Measurements from ENCODE around the gene ZNF57.
"Not testable (repeated sequence)": the region's sequence is repeated elsewhere in the genome, so short reads cannot be mapped to it uniquely, and the experiment has no call there.

ZNF57 gene

DNA sequence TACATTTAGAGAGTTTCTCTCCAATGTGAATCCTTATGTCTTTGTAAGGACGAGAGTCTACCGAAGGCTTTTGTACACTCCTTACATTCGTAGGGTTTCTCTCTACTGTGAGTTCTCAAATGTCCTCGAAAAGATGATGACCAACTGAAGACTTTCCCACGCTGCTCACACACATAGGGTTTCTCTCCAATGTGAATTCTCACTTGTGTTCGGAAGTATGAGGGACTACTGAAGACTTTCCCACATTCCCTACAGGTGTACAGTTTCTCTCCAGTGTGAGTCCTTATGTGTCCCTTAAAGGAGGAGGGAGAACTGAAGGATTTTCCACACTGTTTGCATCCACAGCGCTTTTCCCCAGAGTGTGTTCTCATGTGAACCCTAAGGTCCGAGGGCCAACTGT, 4.0 kb upstream of the ZNF57 start:
- DNase-seq (ENCODE audit: low read depth): no peak

- DNase-seq (ENCODE audit: low read depth): no peak
Measured at GRCh38 chr19:2902590-2903218, 2.0 kb downstream of the ZNF57 start.

GRCh38 chr19:2903326-2903725, 2.6 kb downstream of the ZNF57 start:
- DNase-seq (ENCODE audit: low read depth): not testable (repeated sequence)

GRCh38 chr19:2905918-2906519, 5.3 kb downstream of the ZNF57 start:
- DNase-seq (ENCODE audit: low read depth): no peak

DNA sequence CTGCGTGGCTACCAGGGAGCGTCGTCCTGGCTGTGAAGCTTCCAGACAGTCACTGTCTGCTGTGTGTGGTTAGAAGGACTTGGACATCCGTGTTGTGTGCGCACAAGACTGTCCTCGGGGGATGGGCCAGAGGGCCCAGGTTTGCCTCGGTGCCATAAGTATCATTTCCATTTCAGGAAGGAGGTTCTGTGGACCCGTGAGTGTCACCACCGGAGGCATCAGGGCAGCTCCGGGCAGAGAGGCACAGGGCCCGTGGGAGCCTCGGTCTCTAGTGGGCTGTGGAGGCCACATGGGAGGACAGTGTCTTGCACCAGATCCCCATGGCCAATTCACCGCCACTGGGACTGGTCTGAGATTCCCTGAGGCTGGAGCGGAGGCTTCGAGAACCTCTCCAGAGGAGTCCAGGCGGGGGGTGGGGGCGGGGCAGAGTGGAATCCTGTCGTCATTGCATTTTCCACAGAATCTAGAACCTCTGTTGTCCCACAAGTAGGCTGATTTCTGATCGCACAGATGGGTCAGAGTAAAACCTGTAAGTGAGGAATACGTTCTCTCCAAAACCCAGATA, 6.0 kb downstream of the ZNF57 start:
- DNase-seq (ENCODE audit: low read depth): no peak

DNA sequence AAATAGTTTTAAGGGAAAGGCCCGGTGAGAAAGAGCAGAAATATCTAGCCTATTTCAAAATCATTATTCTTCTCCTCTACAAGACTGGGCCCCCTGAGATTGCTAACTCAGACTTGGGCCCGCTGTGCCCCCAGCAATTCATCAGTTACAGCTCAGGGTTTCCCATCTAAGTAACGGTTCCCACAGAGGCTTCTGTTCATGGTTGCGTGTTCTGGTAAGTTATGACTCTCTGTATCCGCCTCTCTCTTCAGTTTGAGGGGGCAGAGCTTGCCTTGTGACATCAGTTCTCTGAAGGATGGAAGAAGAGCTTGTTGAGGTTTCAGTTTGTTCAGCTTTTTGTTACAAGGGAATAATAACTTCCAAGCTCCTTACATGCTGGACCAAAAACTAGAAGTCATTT, 11.6 kb downstream of the ZNF57 start:
- no peak for DNase-seq (ENCODE audit: low read depth)

DNA sequence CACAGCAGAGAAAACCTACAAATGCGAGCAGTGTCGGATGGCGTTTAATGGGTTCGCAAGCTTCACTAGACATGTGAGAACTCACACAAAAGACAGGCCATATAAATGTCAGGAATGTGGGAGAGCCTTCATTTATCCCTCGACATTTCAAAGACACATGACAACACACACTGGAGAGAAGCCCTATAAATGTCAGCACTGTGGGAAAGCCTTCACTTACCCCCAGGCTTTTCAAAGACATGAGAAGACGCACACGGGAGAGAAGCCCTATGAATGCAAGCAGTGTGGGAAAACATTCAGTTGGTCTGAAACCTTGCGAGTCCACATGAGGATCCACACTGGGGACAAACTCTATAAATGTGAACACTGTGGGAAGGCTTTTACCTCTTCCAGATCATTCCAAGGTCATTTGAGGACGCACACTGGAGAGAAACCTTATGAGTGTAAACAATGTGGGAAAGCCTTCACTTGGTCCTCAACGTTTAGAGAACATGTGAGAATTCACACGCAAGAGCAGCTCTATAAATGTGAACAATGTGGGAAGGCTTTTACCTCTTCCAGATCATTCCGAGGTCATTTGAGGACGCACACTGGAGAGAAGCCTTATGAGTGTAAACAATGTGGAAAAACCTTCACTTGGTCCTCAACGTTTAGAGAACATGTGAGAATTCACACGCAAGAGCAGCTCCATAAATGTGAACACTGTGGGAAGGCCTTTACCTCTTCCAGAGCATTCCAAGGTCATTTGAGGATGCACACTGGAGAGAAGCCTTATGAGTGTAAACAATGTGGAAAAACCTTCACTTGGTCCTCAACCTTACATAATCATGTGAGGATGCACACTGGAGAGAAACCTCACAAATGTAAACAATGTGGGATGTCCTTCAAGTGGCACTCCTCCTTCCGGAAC, 16.8 kb downstream of the ZNF57 start:
- no peak for DNase-seq (ENCODE audit: low read depth)

DNA sequence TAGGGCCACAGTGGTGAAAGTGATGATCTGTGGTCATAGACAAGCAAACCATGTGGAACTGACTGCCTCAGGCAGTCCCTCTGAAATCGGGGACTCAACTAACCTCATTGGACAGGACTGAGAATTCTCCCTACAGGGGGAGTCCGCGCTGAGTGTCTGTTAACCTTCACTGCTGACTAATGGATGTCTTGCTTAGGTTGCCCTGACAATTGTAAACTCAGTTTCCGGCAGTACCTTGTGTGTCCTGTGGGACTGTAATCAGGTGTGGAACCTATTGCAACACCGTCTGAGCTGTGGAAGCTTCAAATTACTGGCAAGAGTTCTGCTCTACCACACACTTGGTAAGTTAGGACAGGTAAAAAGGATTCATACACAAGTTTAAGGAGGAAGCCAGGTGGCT, 22.3 kb downstream of the ZNF57 start:
- no peak for DNase-seq (ENCODE audit: low read depth)

DNA sequence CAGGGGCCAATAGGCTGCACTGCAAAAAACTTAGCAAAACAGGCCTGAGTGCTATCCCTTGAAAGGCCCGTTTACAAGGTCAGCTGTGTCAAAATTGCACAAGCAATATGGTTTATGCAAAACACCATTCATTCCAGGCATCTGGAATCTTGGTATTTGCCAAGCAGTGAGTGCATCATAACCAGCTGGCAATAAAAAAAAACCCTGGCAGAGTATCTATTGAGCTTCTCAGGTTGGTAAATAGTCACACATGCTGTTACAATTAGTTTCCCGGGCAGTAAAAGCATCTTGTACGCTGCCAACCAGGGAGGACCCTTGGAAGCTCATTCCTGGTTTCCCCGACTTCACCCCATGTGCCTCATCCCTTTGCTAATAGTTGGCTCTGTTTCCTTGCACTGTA, 22.8 kb downstream of the ZNF57 start:
- DNase-seq (ENCODE audit: low read depth): no peak

DNA sequence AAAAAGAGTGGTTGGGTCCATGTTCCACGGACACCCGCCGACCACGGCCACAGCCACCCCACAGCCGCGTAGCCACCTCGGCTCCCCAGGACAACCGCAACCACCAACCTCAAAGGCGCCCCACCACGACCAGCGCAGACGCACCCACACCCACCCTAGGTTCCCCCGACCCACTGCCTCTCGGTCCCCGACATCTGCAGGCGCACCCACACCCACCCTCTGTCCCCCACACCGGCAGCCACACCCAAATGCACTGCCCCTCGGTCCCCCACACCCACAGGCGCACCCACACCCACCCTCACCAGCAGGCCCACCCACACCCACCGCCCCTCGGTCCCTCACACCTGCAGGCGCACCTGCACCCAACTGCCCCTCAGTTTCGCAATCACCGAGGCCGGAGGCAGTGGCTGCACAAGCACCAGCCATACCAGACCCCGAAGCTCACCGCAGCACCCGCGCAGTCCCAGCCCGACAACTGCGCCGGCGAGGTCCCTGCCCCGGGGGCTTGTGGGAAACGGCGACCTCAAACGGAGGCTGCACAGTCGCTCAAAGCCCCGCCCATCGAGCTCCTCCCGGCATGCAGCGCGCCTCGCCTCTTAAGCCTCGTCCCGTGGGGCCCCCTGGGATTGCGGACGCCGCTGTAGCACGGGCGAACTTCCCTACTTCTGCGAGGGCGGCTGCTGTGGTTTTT, 25.8 kb downstream of the ZNF57 start:
- no peak for DNase-seq (ENCODE audit: low read depth)

GRCh38 chr19:2927032-2927430, 26.3 kb downstream of the ZNF57 start:
- DNase-seq (ENCODE audit: low read depth): no peak

GRCh38 chr19:2933490-2933910, 32.8 kb downstream of the ZNF57 start:
- no peak for DNase-seq (ENCODE audit: low read depth)

GRCh38 chr19:2935863-2936262, 35.1 kb downstream of the ZNF57 start:
- not testable (repeated sequence) for DNase-seq (ENCODE audit: low read depth)

DNA sequence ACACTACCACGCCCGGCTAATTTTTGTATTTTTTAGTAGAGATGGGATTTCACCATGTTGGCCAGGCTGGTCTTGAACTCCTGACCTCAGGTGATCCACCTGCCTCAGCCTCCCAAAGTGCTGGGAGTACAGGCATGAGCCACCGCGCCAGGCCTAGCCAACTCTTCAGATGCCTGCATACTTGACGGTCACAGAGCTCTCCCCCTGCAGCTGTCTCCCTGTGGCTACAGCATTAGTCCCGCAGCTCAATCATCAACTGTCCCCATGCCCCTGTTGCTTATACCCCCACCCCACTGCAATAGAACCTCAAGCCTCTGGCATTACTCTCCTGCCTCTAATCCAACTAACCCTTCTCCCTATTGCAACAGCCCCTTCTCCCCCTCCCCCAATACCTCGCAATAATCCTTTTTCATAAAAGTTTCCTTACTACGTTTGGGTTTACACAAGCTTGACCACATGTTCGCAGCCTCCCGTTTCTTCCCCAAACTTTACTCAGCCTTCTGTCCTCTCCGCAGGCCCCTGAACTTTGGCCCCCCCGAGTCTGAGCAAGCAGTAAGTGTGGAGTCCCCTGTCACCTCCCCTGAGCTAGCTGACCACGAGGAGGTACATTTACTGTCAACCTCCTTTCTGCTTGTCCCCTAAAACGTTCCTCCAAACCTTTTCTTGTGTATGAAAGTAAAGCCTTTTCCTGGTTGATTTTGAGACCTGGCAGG, 42.4 kb downstream of the ZNF57 start:
- DNase-seq (ENCODE audit: low read depth): no peak

DNA sequence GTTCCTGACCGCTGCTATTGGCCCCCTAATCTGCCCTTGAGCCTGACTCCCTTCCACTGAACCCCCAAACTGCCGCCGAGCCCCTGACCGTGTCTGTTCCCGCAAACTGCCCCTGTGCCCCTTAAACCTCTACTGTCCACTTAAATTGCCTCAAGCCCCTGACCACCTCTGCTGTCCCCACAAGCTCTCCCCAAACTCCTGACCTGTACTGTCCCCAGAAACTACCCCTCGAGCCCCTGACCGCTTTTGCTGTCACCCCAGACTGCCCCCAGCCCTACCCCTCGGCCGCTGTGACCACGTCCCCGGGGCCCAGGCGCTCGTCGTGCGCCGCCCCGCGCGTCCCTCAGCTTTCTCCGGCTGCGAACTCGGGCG, 43.7 kb downstream of the ZNF57 start:
- DNase-seq (ENCODE audit: low read depth): no peak

GRCh38 chr19:2944775-2945574, 44.2 kb downstream of the ZNF57 start, which contains the start of gene ZNF77:
TSS of gene ZNF77 (minus strand) at chr19:2944971. CDS start at chr19:2944840, 131 bp downstream.
- peak; percentile 99 for DNase-seq (ENCODE audit: low read depth)

DNA sequence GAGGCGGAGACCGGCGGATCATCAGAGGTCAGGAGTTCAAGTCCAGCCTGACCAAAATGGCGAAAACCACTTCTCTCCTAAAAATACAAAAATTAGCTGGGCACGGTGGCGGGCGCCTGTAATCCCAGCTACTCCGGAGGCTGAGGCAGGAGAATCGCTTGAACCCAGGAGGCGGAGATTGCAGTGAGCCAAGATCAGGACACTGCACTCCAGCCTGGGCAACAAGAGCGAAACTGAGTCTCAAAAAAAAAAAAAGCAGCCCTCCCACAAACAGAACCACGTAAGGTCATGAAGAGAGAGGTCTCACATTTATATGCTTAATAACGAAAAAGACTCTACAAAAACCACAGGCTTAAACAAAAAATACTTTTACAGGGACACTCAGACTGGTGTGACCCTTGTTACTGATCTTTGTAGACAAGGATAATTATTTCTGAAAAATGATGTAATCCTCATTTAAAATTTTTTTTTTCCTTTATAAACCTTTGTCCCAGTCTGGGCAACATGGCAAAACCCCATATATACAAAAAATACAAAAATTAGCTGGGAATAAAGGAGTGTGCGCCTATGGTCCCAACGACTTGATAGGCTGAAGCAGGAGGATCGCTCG, 45.0 kb downstream of the ZNF57 start:
- DNase-seq (ENCODE audit: low read depth): no peak

- no peak for DNase-seq (ENCODE audit: low read depth)
Measured at GRCh38 chr19:2949939-2950285, 49.2 kb downstream of the ZNF57 start.

GRCh38 chr19:2950286-2951124, 49.8 kb downstream of the ZNF57 start:
- DNase-seq (ENCODE audit: low read depth): peak; percentile 100

All from stimulated activated CD4-positive, alpha-beta T cell treated with anti-CD3 and anti-CD28 coated beads, Interleukin-2, amount 100 ng/mL, for 4 hours (primary cell).